ENCODE results near the gene WDPCP.

Gene WDPCP

GRCh38 chr2:63506320-63506719, 82.0 kb downstream of the WDPCP start:
- TF ChIP-seq CTCF (conservative IDR thresholded peaks at IDR 0.05) (no peak), ZFX (IDR thresholded peaks at IDR 0.05) (no peak)
- H3K27ac ChIP-seq, result no peak overlapping the region

- no peak for TF ChIP-seq CTCF (conservative IDR thresholded peaks at IDR 0.05)
These were observed 84.5 kb downstream of the WDPCP start for GRCh38 chr2:63503818-63504217.

GRCh38 chr2:63500398-63500797, 87.9 kb downstream of the WDPCP start:
- TF ChIP-seq ZFX (IDR thresholded peaks at IDR 0.05), result no peak
- no peak for TF ChIP-seq CTCF (conservative IDR thresholded peaks at IDR 0.05)
- H3K27ac ChIP-seq, result no peak overlapping the region

More at GRCh38 chr2:63503818-63504217, 84.5 kb downstream of the WDPCP start:
- no peak overlapping the region for H3K27ac ChIP-seq

GRCh38 chr2:63497576-63497975, 90.7 kb downstream of the WDPCP start:
- no peak for TF ChIP-seq ZFX (IDR thresholded peaks at IDR 0.05)
- TF ChIP-seq CTCF (conservative IDR thresholded peaks at IDR 0.05), result no peak
- no peak overlapping the region for H3K27ac ChIP-seq

- TF ChIP-seq CTCF (conservative IDR thresholded peaks at IDR 0.05), result no peak
- TF ChIP-seq ZFX (IDR thresholded peaks at IDR 0.05), result no peak
- H3K27ac ChIP-seq, result no peak overlapping the region
These were observed 93.3 kb downstream of the WDPCP start for GRCh38 chr2:63494968-63495367.

GRCh38 chr2:63494100-63494499, 94.2 kb downstream of the WDPCP start:
- TF ChIP-seq ZFX (IDR thresholded peaks at IDR 0.05) (no peak), CTCF (conservative IDR thresholded peaks at IDR 0.05) (no peak)
- no peak overlapping the region for H3K27ac ChIP-seq

- no peak overlapping the region for H3K27ac ChIP-seq
- TF ChIP-seq ZFX (IDR thresholded peaks at IDR 0.05) (no peak), CTCF (conservative IDR thresholded peaks at IDR 0.05) (peak; percentile 77)
These were observed 100.1 kb downstream of the WDPCP start for GRCh38 chr2:63488118-63488713.
